IMR-90 (cell line): ENCODE measurements around the gene GGT1. TPM values are rescaled to one million over a fixed set of nuclear protein-coding genes. Genes with fewer than 3 reads are reported as not detected.

ENCODE experiments used
- ATAC-seq: fragments of 200-7000 bp; cut with Tn5 transposase; 2 replicates; pipeline ENCODE4 v1.9.1; 2020; ENCODE audit warnings: low read depth, mild to moderate bottlenecking, moderate library complexity
- BruUV-seq: library from RNA; stranded (reverse); fragments of 400-500 nt; replicated peaks from 2 replicates; lab custom pipeline; 2021; lab: Mats Ljungman, UMichigan
- CTCF ChIA-PET: fragments of 300-600 bp; formaldehyde crosslinking; extraction: SDS; loops from one replicate; lab custom pipeline; 2021; ENCODE audit warnings: antibody characterized with exemption; lab: Yijun Ruan, JAX
- POLR2A ChIA-PET: fragments of 300-600 bp; sonication (Branson Sonifier 250); formaldehyde crosslinking; loops from one replicate; lab custom pipeline; 2022; ENCODE audit warnings: antibody characterized with exemption; ENCODE audit not compliant: unreplicated experiment; lab: Charles Lee
- DNase-seq: peaks from one replicate; pipeline ENCODE4 v3.0.0; 2013
- H2AFZ ChIP-seq: replicated peaks from 2 replicates; pipeline ENCODE3; 2013; ENCODE audit warnings: low read length, mild to moderate bottlenecking; ENCODE audit not compliant: poor library complexity
- H2AK5ac ChIP-seq: 2 replicates; pipeline ENCODE4 v1.6.1; 2013; ENCODE audit warnings: low read depth, low read length, inconsistent platforms
- H2AK9ac ChIP-seq: replicated peaks from 2 replicates; pipeline ENCODE3; 2013; ENCODE audit warnings: mild to moderate bottlenecking, low read depth, low read length, moderate library complexity; ENCODE audit not compliant: poor library complexity
- H2BK120ac ChIP-seq: 2 replicates; pipeline ENCODE4 v1.6.1; 2013; ENCODE audit warnings: low read depth, low read length, inconsistent platforms
- H2BK15ac ChIP-seq: 3 replicates; pipeline ENCODE4 v1.6.1; 2013; ENCODE audit warnings: low read depth, low read length, inconsistent platforms
- H2BK20ac ChIP-seq: 2 replicates; pipeline ENCODE4 v1.6.1; 2013; ENCODE audit warnings: low read depth, mild to moderate bottlenecking, inconsistent platforms, low read length, moderate library complexity
- H2BK5ac ChIP-seq: 2 replicates; pipeline ENCODE4 v1.6.1; 2013; ENCODE audit warnings: mild to moderate bottlenecking, low read depth, low read length, inconsistent platforms; ENCODE audit not compliant: poor library complexity, severe bottlenecking
- H3K14ac ChIP-seq: replicated peaks from 2 replicates; pipeline ENCODE4 v1.6.1; 2013; ENCODE audit warnings: low read depth, low read length, inconsistent platforms
- H3K18ac ChIP-seq: 2 replicates; pipeline ENCODE4 v1.6.1; 2013; ENCODE audit warnings: low read depth, low read length, control low read depth
- H3K23ac ChIP-seq: 2 replicates; pipeline ENCODE4 v1.6.1; 2013; ENCODE audit warnings: low read depth, low read length, inconsistent platforms
- H3K27ac ChIP-seq: 2 replicates; pipeline ENCODE4 v1.5.1; 2013; ENCODE audit warnings: mild to moderate bottlenecking, control low read depth, low read length; ENCODE audit not compliant: insufficient read depth
- H3K27me3 ChIP-seq: 2 replicates; pipeline ENCODE4 v1.6.1; 2013; ENCODE audit warnings: low read length; ENCODE audit not compliant: control insufficient read depth, insufficient read depth
- H3K36me3 ChIP-seq: 2 replicates; pipeline ENCODE4 v1.6.1; 2013; ENCODE audit warnings: low read length, mixed read lengths; ENCODE audit not compliant: control insufficient read depth, insufficient read depth
- H3K4ac ChIP-seq: 2 replicates; pipeline ENCODE4 v1.6.1; 2013; ENCODE audit warnings: low read depth, low read length, inconsistent platforms
- H3K4me1 ChIP-seq: 2 replicates; pipeline ENCODE4 v1.6.1; 2013; ENCODE audit warnings: low read length, mixed read lengths; ENCODE audit not compliant: control insufficient read depth, insufficient read depth
- H3K4me2 ChIP-seq: 2 replicates; pipeline ENCODE4 v1.6.1; 2013; ENCODE audit warnings: low read depth, mild to moderate bottlenecking, control low read depth, low read length, moderate library complexity
- H3K4me3 ChIP-seq: 2 replicates; pipeline ENCODE4 v1.5.1; 2013; ENCODE audit warnings: low read depth, mild to moderate bottlenecking, control low read depth, low read length, moderate library complexity; ENCODE audit not compliant: insufficient read depth
- H3K56ac ChIP-seq: 2 replicates; pipeline ENCODE4 v1.6.1; 2013; ENCODE audit warnings: low read length, inconsistent platforms; ENCODE audit not compliant: insufficient read depth; ENCODE audit errors: extremely low read depth
- H3K79me1 ChIP-seq, 2 experiments: 2 replicates each; pipeline ENCODE4 v1.6.1; 2013; ENCODE audit warnings: low read length in 2 of 2, inconsistent platforms in 1 of 2, low read depth in 1 of 2
- H3K9ac ChIP-seq: 2 replicates; pipeline ENCODE4 v1.6.1; 2013; ENCODE audit warnings: low read depth, low read length, control low read depth
- H3K9me1 ChIP-seq: 2 replicates; pipeline ENCODE4 v1.6.1; 2013; ENCODE audit warnings: low read length, inconsistent platforms; ENCODE audit not compliant: insufficient read depth
- H3K9me3 ChIP-seq: 2 replicates; pipeline ENCODE4 v1.6.1; 2013; ENCODE audit warnings: low read length; ENCODE audit not compliant: control insufficient read depth, insufficient read depth
- H4K20me1 ChIP-seq: 2 replicates; pipeline ENCODE4 v1.6.1; 2013; ENCODE audit warnings: low read length, inconsistent platforms; ENCODE audit not compliant: insufficient read depth
- H4K5ac ChIP-seq: 2 replicates; pipeline ENCODE4 v1.6.1; 2013; ENCODE audit warnings: mild to moderate bottlenecking, low read depth, low read length, control low read depth
- H4K8ac ChIP-seq, 2 experiments: 2 replicates each; pipeline ENCODE4 v1.6.1; 2013; ENCODE audit warnings: low read depth in 2 of 2, low read length in 2 of 2, control low read depth in 1 of 2, inconsistent platforms in 1 of 2
- H4K91ac ChIP-seq: 2 replicates; pipeline ENCODE4 v1.6.1; 2013; ENCODE audit warnings: low read depth, low read length, inconsistent platforms; ENCODE audit not compliant: insufficient read depth
- BHLHE40 ChIP-seq: fragments of 150-350 bp; IDR thresholded peaks from 2 replicates; pipeline ENCODE4 v1.6.1; 2016; ENCODE audit warnings: mild to moderate bottlenecking, low read depth, low read length
- CTCF ChIP-seq: conservative IDR thresholded peaks from 2 replicates; pipeline ENCODE4 v1.5.1; 2012; ENCODE audit warnings: mild to moderate bottlenecking, low read depth, low read length, improper control_type of control experiment
- ELK1 ChIP-seq: fragments of 150-350 bp; IDR thresholded peaks from 2 replicates; pipeline ENCODE4 v1.6.1; 2016; ENCODE audit warnings: low read depth, mild to moderate bottlenecking, low read length, moderate library complexity, borderline replicate concordance
- POLR2A ChIP-seq: IDR thresholded peaks from 2 replicates; pipeline ENCODE4 v1.6.1; 2012; ENCODE audit warnings: mild to moderate bottlenecking, low read depth, low read length
- WGBS, 2 experiments: methylation state at CpG; one replicate each; pipeline versions ENCODE4 v1.1.5 to v1.1.7; 2013; ENCODE audit warnings: missing lambda C conversion rate in 2 of 2; ENCODE audit not compliant: insufficient read length in 1 of 2; ENCODE audit errors: extremely low coverage in 2 of 2; 5-methylcytosine and 5-hydroxymethylcytosine counted together
- dilution Hi-C: fragments of 300-500 bp; cut with HindIII; formaldehyde crosslinking; loops from one replicate; pipeline ENCODE4 v1.14.3; 2018; ENCODE audit warnings: low sequenced_read_pairs; ENCODE audit not compliant: unreplicated experiment
- in situ Hi-C: fragments of 300-500 bp; cut with MboI; formaldehyde crosslinking; loops from 3 replicates; pipeline ENCODE4 v1.14.3; 2019; ENCODE audit warnings: low sequenced_read_pairs, inconsistent platforms, mixed read lengths
- intact Hi-C: fragments of 100-400 bp; cut with micrococcal nuclease; formaldehyde crosslinking; loops from 2 replicates; pipeline ENCODE4 v1.10.0; 2022
- polyA plus RNA-seq, 3 experiments: library from polyadenylated mRNA; depleted of rRNA; stranded (reverse); fragments of >200 nt; gene quantifications; 2 replicates each; pipeline ENCODE4 v1.2.3, GENCODE V29; 2012; ENCODE audit warnings: low replicate concordance in 1 of 3
- total RNA-seq: library from RNA; depleted of rRNA; stranded (reverse); fragments of >200 nt; gene quantifications from 2 replicates; pipeline ENCODE4 v1.2.3, GENCODE V29; 2012

GGT1 gene
- total and polyA plus RNA-seq, 2 of the 4 experiments (the other 2 are of a cell fraction), result 3.4 to 7.3 TPM

- Histone ChIP-seq H4K91ac (no peak overlapping the region), H3K79me1 (peaks cover 33 to 79% of the 10 kb centered on the region in 2 experiments), H3K56ac (no peak overlapping the region), H3K9me1 (peaks cover 14% of the 10 kb centered on the region; the same call in 1 of the 2 replicates), H2AK9ac (no peak overlapping the region), H2BK15ac (no peak overlapping the region), H4K20me1 (peaks cover 78% of the 10 kb centered on the region), H3K27ac (no peak overlapping the region), H3K18ac (no peak overlapping the region), H3K4me2 (no peak overlapping the region), H3K4ac (no peak overlapping the region), H3K14ac (no peak overlapping the region), H3K27me3 (no peaks in the 10 kb centered on the region), H3K9ac (no peak overlapping the region), H3K23ac (no peak overlapping the region), H4K5ac (no peak overlapping the region), H3K36me3 (peaks cover 34% of the 10 kb centered on the region), H2BK120ac (no peak overlapping the region), H2AFZ (no peak overlapping the region), H2BK20ac (no peak overlapping the region), H2BK5ac (no peak overlapping the region), H3K4me3 (no peak overlapping the region), H4K8ac (no peak overlapping the region), H3K9me3 (no peaks in the 10 kb centered on the region), H2AK5ac (no peak overlapping the region), H3K4me1 (no peaks in the 10 kb centered on the region; the same call in 1 of the 2 replicates)
- TF ChIP-seq ELK1, result no peak
- no peak for TF ChIP-seq POLR2A
- no peak for TF ChIP-seq BHLHE40
- TF ChIP-seq CTCF, result no peak
- no TSS peak for BruUV-seq
- DNase-seq, result no peak
- POLR2A ChIA-PET, result no interaction called here
- no CpG with 5 or more reads among the region's 2 CpGs for WGBS, 2 experiments
- in situ Hi-C loops, result no loop called here
- CTCF ChIA-PET, result interaction anchor here (0.5 kb wide), 1 partner anchor 341 kb away, joined by 4 read pairs; no protein-coding TSS in a partner anchor
- ATAC-seq, result no peak
- dilution Hi-C loops, result no loop called here
- intact Hi-C loops, result no loop called here
These were observed 39.7 kb upstream of the GGT1 start for GRCh38 chr22:24563246-24563645.
